ENCODE measurements around the gene HMG20A. TPM values are rescaled to one million over a fixed set of nuclear protein-coding genes. Genes with fewer than 3 reads are reported as not detected.
A peak's percentile ranks its signal among the peaks of the same experiment; 100 is the strongest.

Gene HMG20A
- total RNA-seq, 2 donors from 2014 or later = 49.8 to 58.2 TPM

DNA sequence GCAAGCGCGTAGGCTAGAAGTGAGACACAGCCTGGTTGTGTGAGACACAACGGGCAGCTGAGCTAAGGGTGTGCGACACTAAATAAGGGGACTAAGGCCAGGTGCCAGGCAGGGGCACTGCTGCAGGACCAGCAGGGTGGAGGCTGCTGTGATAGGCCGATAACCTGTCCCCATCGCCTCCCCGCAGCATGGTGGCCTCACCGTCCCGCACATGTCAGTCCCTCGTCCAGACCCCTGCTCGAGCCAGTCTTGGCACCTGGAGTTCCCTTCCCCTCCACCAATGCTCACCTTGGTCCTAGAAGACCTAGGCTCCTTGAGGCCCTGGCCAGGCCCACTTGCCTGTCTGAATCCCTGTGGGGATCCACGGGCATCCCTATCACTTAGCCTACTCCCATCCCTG is 96.1 kb downstream of the HMG20A start:
- DNase-seq = no peak
- H3K9ac ChIP-seq (ENCODE audit: extremely low read depth, low read length, poor library complexity, severe bottlenecking) = no peak overlapping the region
- H3K27me3 Mint-ChIP-seq (ENCODE audit: insufficient read depth) = peaks cover 3% of the 10 kb centered on the region
- no peaks in the 10 kb centered on the region for H3K27me3 ChIP-seq (ENCODE audit: control insufficient read depth, insufficient read depth, low read length, poor library complexity, severe bottlenecking)
- H3K4me3 ChIP-seq (ENCODE audit: low read length) = no peak overlapping the region
- H3K36me3 ChIP-seq (ENCODE audit: control insufficient read depth, insufficient read depth, low read length) = no peaks in the 10 kb centered on the region
- H3K4me3 Mint-ChIP-seq = no peak overlapping the region
- H3K9me3 ChIP-seq (ENCODE audit: control insufficient read depth, low read length) = no peaks in the 10 kb centered on the region
- peaks cover 11% of the 10 kb centered on the region for H3K4me1 Mint-ChIP-seq
- no peaks in the 10 kb centered on the region for H3K4me1 ChIP-seq (ENCODE audit: control insufficient read depth, insufficient read depth, low read length)
- TF ChIP-seq, protein P1, sequence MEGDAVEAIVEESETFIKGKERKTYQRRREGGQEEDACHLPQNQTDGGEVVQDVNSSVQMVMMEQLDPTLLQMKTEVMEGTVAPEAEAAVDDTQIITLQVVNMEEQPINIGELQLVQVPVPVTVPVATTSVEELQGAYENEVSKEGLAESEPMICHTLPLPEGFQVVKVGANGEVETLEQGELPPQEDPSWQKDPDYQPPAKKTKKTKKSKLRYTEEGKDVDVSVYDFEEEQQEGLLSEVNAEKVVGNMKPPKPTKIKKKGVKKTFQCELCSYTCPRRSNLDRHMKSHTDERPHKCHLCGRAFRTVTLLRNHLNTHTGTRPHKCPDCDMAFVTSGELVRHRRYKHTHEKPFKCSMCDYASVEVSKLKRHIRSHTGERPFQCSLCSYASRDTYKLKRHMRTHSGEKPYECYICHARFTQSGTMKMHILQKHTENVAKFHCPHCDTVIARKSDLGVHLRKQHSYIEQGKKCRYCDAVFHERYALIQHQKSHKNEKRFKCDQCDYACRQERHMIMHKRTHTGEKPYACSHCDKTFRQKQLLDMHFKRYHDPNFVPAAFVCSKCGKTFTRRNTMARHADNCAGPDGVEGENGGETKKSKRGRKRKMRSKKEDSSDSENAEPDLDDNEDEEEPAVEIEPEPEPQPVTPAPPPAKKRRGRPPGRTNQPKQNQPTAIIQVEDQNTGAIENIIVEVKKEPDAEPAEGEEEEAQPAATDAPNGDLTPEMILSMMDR (conservative IDR thresholded peaks at IDR 0.05) = no peak
- 94 to 97% methylated on average over 4 to 12 of the region's 12 CpGs for WGBS, 2 experiments (ENCODE audit: insufficient coverage in 1 of 2, insufficient read length in 1 of 2)
- H3K9me3 Mint-ChIP-seq = no peaks in the 10 kb centered on the region
- H3K27ac ChIP-seq (ENCODE audit: low read depth, low read length) = no peak overlapping the region
- H3K36me3 Mint-ChIP-seq (ENCODE audit: low read depth) = no peaks in the 10 kb centered on the region
- no peak overlapping the region for H3K27ac Mint-ChIP-seq

DNA sequence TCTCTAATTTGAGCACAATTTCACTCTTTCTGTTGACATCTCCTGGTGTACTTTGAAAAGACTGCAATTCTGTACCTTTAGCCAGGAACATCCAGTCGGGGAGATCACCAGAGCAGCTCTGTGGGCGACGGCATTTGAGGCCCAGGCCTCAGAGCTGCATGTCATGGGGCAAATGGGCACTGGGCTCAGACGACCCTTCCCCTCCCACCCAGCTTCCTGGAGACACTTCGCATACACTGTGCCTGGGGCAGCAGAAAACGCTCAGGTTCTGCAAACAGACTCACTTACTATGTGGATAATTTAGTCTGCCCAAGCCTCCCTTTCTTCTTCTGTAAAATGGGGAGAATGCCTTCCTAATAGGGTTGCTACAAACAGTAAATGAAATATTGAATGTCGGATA is 96.9 kb downstream of the HMG20A start:
- Histone ChIP-seq H3K27me3 (ENCODE audit: control insufficient read depth, insufficient read depth, low read length, poor library complexity, severe bottlenecking) (no peaks in the 10 kb centered on the region), H3K4me1 (ENCODE audit: control insufficient read depth, insufficient read depth, low read length) (no peaks in the 10 kb centered on the region), H3K9me3 (ENCODE audit: control insufficient read depth, low read length) (no peaks in the 10 kb centered on the region), H3K4me3 (ENCODE audit: low read length) (no peak overlapping the region), H3K9ac (ENCODE audit: extremely low read depth, low read length, poor library complexity, severe bottlenecking) (no peak overlapping the region), H3K27ac (ENCODE audit: low read depth, low read length) (no peak overlapping the region), H3K36me3 (ENCODE audit: control insufficient read depth, insufficient read depth, low read length) (no peaks in the 10 kb centered on the region)
- Mint-ChIP-seq H3K36me3 (ENCODE audit: low read depth) (no peaks in the 10 kb centered on the region), H3K4me1 (peaks cover 11% of the 10 kb centered on the region), H3K9me3 (no peaks in the 10 kb centered on the region), H3K4me3 (no peak overlapping the region), H3K27me3 (ENCODE audit: insufficient read depth) (peaks cover 3% of the 10 kb centered on the region), H3K27ac (no peak overlapping the region)
- DNase-seq = peak; percentile 37
- TF ChIP-seq, protein P1 (conservative IDR thresholded peaks at IDR 0.05) = no peak
- 79 to 89% methylated on average over 3 to 6 of the region's 7 CpGs for WGBS, 2 experiments (ENCODE audit: insufficient coverage in 1 of 2, insufficient read length in 1 of 2)

DNA sequence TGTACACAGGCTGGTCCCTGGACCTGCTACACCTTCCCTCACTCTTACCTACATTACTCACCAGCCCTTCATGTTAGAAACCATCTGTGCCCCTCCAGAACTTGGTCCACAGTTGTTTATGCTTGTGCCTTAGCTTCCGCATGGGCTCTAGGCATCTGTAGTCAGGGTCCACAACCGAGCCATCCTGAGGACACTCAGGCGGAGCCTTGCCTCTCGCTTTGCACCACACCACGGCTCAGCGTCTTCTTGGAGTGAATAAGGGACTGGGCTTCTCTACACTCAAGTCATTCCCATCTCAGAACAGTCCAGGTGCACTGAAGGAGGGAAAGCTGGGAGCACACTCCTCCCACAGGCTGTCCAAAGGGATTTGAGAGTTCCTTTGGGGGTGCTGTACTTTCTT is 97.8 kb downstream of the HMG20A start:
- Histone ChIP-seq H3K27me3 (ENCODE audit: control insufficient read depth, insufficient read depth, low read length, poor library complexity, severe bottlenecking) (no peaks in the 10 kb centered on the region), H3K9ac (ENCODE audit: extremely low read depth, low read length, poor library complexity, severe bottlenecking) (no peak overlapping the region), H3K36me3 (ENCODE audit: control insufficient read depth, insufficient read depth, low read length) (no peaks in the 10 kb centered on the region), H3K9me3 (ENCODE audit: control insufficient read depth, low read length) (no peaks in the 10 kb centered on the region), H3K27ac (ENCODE audit: low read depth, low read length) (no peak overlapping the region), H3K4me3 (ENCODE audit: low read length) (no peak overlapping the region), H3K4me1 (ENCODE audit: control insufficient read depth, insufficient read depth, low read length) (no peaks in the 10 kb centered on the region)
- Mint-ChIP-seq H3K4me3 (no peak overlapping the region), H3K27ac (no peak overlapping the region), H3K36me3 (ENCODE audit: low read depth) (no peaks in the 10 kb centered on the region), H3K9me3 (no peaks in the 10 kb centered on the region), H3K27me3 (ENCODE audit: insufficient read depth) (peaks cover 3% of the 10 kb centered on the region), H3K4me1 (peaks cover 11% of the 10 kb centered on the region)
- TF ChIP-seq, protein P1 (conservative IDR thresholded peaks at IDR 0.05) = no peak
- 96 to 97% methylated on average over 5 to 6 of the region's 6 CpGs for WGBS, 2 experiments (ENCODE audit: insufficient coverage in 1 of 2, insufficient read length in 1 of 2)
- peak; percentile 34 for DNase-seq
